CD8-positive, alpha-beta memory T cell (primary cell): ENCODE results near the gene TBL2. TPM values are rescaled to one million over a fixed set of nuclear protein-coding genes. Genes with fewer than 3 reads are reported as not detected.
"Not testable (repeated sequence)": the region's sequence is repeated elsewhere in the genome, so short reads cannot be mapped to it uniquely, and the experiment has no call there.

Source experiments
- CTCF ChIA-PET: fragments of 350-600 bp; sonication (Branson Sonifier 250); formaldehyde crosslinking; loops from one replicate; lab custom pipeline; 2021; ENCODE audit warnings: antibody characterized with exemption; lab: Charles Lee
- POLR2A ChIA-PET: fragments of 350-600 bp; sonication (Branson Sonifier 250); formaldehyde crosslinking; loops from one replicate; lab custom pipeline; 2021; ENCODE audit warnings: antibody characterized with exemption; lab: Charles Lee
- DNase-seq, 5 donors: peaks; one replicate each; pipeline versions ENCODE4 v3.0.0 to v3.0.0-alpha.2; 2020 to 2022; ENCODE audit warnings: mixed read lengths in 1 of 5
- H3K27ac ChIP-seq: one replicate; pipeline ENCODE4 v1.7.0; 2013; ENCODE audit warnings: low read depth, mild to moderate bottlenecking, low read length, moderate library complexity
- H3K27me3 ChIP-seq: 2 replicates; pipeline ENCODE4 v1.7.0; 2013; ENCODE audit warnings: low read length, mild to moderate bottlenecking; ENCODE audit not compliant: insufficient read depth, poor library complexity, severe bottlenecking
- H3K36me3 ChIP-seq: 2 replicates; pipeline ENCODE4 v1.7.0; 2013; ENCODE audit warnings: mild to moderate bottlenecking, low read length, moderate library complexity; ENCODE audit not compliant: insufficient read depth
- H3K4me1 ChIP-seq: 2 replicates; pipeline ENCODE4 v1.7.0; 2013; ENCODE audit warnings: mild to moderate bottlenecking, low read length, moderate library complexity; ENCODE audit not compliant: insufficient read depth
- H3K4me3 ChIP-seq: 2 replicates; pipeline ENCODE4 v1.7.0; 2013; ENCODE audit warnings: mild to moderate bottlenecking, low read length
- H3K9me3 ChIP-seq: 2 replicates; pipeline ENCODE4 v1.7.0; 2013; ENCODE audit warnings: mild to moderate bottlenecking, low read length
- H3K27ac Mint-ChIP-seq, 8 donors: one replicate each; pipeline ENCODE4 v1.8.0; 2020 to 2021; ENCODE audit warnings: mixed read lengths in 8 of 8, mild to moderate bottlenecking in 6 of 8, inconsistent platforms in 3 of 8, moderate library complexity in 3 of 8
- H3K27me3 Mint-ChIP-seq, 2 donors: one replicate each; pipeline ENCODE4 v1.8.0; 2020 to 2021; ENCODE audit warnings: mixed read lengths in 2 of 2, mild to moderate bottlenecking in 1 of 2, moderate library complexity in 1 of 2
- H3K36me3 Mint-ChIP-seq, 3 donors: one replicate each; pipeline ENCODE4 v1.8.0; 2020 to 2021; ENCODE audit warnings: mixed read lengths in 3 of 3, inconsistent platforms in 1 of 3, mild to moderate bottlenecking in 1 of 3
- H3K4me1 Mint-ChIP-seq, 3 donors: one replicate each; pipeline ENCODE4 v1.8.0; 2020 to 2021; ENCODE audit warnings: mixed read lengths in 3 of 3, inconsistent platforms in 1 of 3, mild to moderate bottlenecking in 1 of 3
- H3K4me3 Mint-ChIP-seq, 7 donors: one replicate each; pipeline ENCODE4 v1.8.0; 2020 to 2021; ENCODE audit warnings: mixed read lengths in 7 of 7, mild to moderate bottlenecking in 6 of 7, moderate library complexity in 4 of 7, inconsistent platforms in 2 of 7
- H3K9me3 Mint-ChIP-seq, 5 donors: one replicate each; pipeline ENCODE4 v1.8.0; 2020 to 2022; ENCODE audit warnings: mixed read lengths in 5 of 5, mild to moderate bottlenecking in 3 of 5, moderate library complexity in 2 of 5, inconsistent platforms in 1 of 5
- polyA plus RNA-seq: library from polyadenylated mRNA; unstranded; fragments of 300-500 nt; fragmentation: Illumina TruSeq; gene quantifications from one replicate; pipeline ENCODE4 v1.2.3, GENCODE V29; 2021
- total RNA-seq, 2 experiments: library from RNA; stranded (reverse); gene quantifications; one replicate each; pipeline ENCODE4 v1.2.3, GENCODE V29; 2021

The TBL2 gene
- total and polyA plus RNA-seq, 3 experiments from 2014 or later, result 17.0 to 31.3 (median 29.1) TPM

DNA sequence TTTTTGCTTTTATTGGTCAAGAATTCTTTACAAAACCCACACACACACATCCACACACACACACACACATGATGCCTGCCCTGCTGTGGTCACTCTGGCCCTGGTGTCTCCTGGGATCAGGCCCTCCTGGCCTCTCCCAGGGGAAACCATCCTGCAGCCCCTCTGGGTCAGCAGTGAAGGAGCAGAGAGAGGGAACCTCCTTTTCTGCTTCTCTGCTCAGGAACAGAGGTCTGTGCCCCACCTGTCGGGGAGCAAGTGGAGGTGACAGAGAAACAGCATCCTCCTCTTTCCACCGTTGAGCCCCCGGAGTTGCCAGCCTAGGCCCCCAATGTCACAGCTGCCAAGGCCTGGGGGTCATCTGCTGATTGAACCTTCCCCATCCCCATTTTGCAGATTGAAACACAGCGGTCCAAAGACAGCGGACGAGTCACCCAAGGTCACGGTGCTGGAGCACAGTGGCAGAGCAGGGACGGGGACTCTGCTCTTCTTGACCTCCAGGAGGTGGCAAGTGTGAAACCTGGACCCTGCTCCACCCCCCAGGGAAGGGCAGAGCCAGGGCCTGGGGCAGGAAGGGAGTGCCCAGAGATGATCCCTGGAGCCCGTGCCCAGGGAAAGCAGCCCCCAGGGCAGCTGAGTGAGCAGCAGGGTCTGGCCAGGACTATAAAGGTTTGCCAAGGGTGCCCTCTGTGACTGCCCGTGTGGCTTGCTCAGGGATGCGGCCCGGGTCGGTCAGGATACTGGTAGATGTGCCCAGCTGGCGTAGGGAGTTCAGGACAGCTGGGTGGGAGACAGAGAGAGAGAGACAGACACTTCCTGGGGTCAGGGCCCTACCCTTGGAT lies 15.0 kb upstream of the TBL2 start:
- Mint-ChIP-seq H3K9me3 (no peaks in the 10 kb centered on the region), H3K4me1 (no peaks in the 10 kb centered on the region), H3K4me3 (no peak overlapping the region), H3K27ac (peak overlapping the region in 3 of 8 donors; percentile 12 to 43 (median 18)), H3K27me3 (peaks cover 11 to 18% of the 10 kb centered on the region in 2 donors), H3K36me3 (no peaks in the 10 kb centered on the region)
- H3K36me3 ChIP-seq, result no peaks in the 10 kb centered on the region
- no peak for DNase-seq
- ChIA-PET POLR2A (interaction anchor here (0.6 kb wide), 1 partner anchor 28 kb away, joined by 3 read pairs; no protein-coding TSS in a partner anchor), CTCF (interaction anchor here (1.4 to 1.8 kb wide), 2 partner anchors 11 to 14 kb away, joined by 3 to 4 read pairs; no protein-coding TSS in a partner anchor)
- H3K9me3 ChIP-seq, result no peaks in the 10 kb centered on the region
- no peaks in the 10 kb centered on the region for H3K27me3 ChIP-seq
- no peak overlapping the region for H3K4me3 ChIP-seq
- no peak overlapping the region for H3K27ac ChIP-seq
- no peaks in the 10 kb centered on the region for H3K4me1 ChIP-seq

DNA sequence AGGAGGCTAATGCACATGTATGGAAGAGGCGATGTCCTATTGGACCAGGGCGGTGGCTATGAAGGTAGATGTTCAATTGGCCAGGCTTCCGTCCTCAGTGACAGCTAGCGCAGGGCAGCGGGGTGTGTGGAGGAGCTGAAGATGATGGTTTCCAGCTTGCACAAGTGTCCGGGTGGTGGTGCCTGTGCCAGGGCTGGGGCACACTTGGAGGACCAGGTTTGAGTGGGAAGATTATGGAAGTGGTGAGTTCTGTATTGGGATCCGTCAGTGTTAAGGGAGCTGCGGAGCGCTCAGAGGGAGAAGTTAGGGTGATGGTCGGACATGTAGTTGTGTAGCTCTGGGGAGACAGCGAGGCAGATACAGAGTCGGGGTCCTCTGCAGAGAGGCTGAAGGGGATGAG lies 8.5 kb upstream of the TBL2 start:
- H3K9me3 Mint-ChIP-seq, result no peaks in the 10 kb centered on the region
- no peaks in the 10 kb centered on the region for H3K9me3 ChIP-seq
- no peak overlapping the region for H3K27ac ChIP-seq
- ChIA-PET POLR2A (interaction anchor here (0.6 kb wide), 1 partner anchor 89 kb away, joined by 4 read pairs; no protein-coding TSS in a partner anchor), CTCF (interaction anchor here (1.3 to 1.6 kb wide), 2 partner anchors 88 to 148 kb away, joined by 3 to 8 read pairs; no protein-coding TSS in a partner anchor)
- H3K4me1 ChIP-seq, result no peaks in the 10 kb centered on the region
- no peak overlapping the region for H3K4me3 Mint-ChIP-seq
- H3K27ac Mint-ChIP-seq, result peak overlapping the region in 3 of 8 donors; percentile 4 to 30 (median 21)
- H3K36me3 ChIP-seq, result no peaks in the 10 kb centered on the region
- peaks cover 4 to 5% (median 5%) of the 10 kb centered on the region in 3 donors for H3K4me1 Mint-ChIP-seq
- peak in 1 of 5 donors; percentile 28 for DNase-seq
- H3K27me3 Mint-ChIP-seq, result peaks cover 0 to 4% of the 10 kb centered on the region in 2 donors
- H3K27me3 ChIP-seq, result no peaks in the 10 kb centered on the region
- no peaks in the 10 kb centered on the region for H3K36me3 Mint-ChIP-seq
- no peak overlapping the region for H3K4me3 ChIP-seq

GRCh38 chr7:73585196-73585595 lies 6.8 kb upstream of the TBL2 start:
- no peaks in the 10 kb centered on the region for H3K9me3 Mint-ChIP-seq
- H3K27ac Mint-ChIP-seq, result no peak overlapping the region
- no peak overlapping the region for H3K4me3 Mint-ChIP-seq
- no peak for DNase-seq
- H3K27ac ChIP-seq, result no peak overlapping the region
- no peak overlapping the region for H3K4me3 ChIP-seq
- H3K27me3 Mint-ChIP-seq, result peaks cover 0 to 2% of the 10 kb centered on the region in 2 donors
- H3K4me1 ChIP-seq, result no peaks in the 10 kb centered on the region
- H3K4me1 Mint-ChIP-seq, result peaks cover 4 to 5% (median 5%) of the 10 kb centered on the region in 3 donors
- H3K9me3 ChIP-seq, result no peaks in the 10 kb centered on the region
- H3K36me3 ChIP-seq, result no peaks in the 10 kb centered on the region
- POLR2A ChIA-PET, result no interaction called here
- CTCF ChIA-PET, result interaction anchor here (0.7 to 3.8 kb wide), 4 partner anchors 17 to 149 kb away, joined by 4 to 12 read pairs (median 4); no protein-coding TSS in a partner anchor
- H3K27me3 ChIP-seq, result no peaks in the 10 kb centered on the region
- no peaks in the 10 kb centered on the region for H3K36me3 Mint-ChIP-seq

GRCh38 chr7:73582664-73583202 lies 4.4 kb upstream of the TBL2 start:
- H3K4me1 Mint-ChIP-seq, result peaks cover 11 to 17% (median 17%) of the 10 kb centered on the region in 3 donors
- CTCF ChIA-PET, result interaction anchor here (3.8 kb wide), 1 partner anchor 24 kb away, joined by 12 read pairs; no protein-coding TSS in a partner anchor

GRCh38 chr7:73581006-73581405 lies 2.6 kb upstream of the TBL2 start:
- H3K4me3 Mint-ChIP-seq, H3K9me3 Mint-ChIP-seq, H3K36me3 ChIP-seq, H3K27me3 Mint-ChIP-seq, H3K4me3 ChIP-seq, H3K27me3 ChIP-seq, H3K27ac ChIP-seq, H3K9me3 ChIP-seq, POLR2A ChIA-PET, H3K27ac Mint-ChIP-seq, DNase-seq: not testable (repeated sequence)
- Mint-ChIP-seq H3K36me3 (peaks cover 0 to 11% (median 1%) of the 10 kb centered on the region in 3 donors), H3K4me1 (peaks cover 15 to 29% (median 29%) of the 10 kb centered on the region in 3 donors)
- H3K4me1 ChIP-seq, result peaks cover 22% of the 10 kb centered on the region
- CTCF ChIA-PET, result interaction anchor here (1.2 kb wide), 1 partner anchor 26 kb away, joined by 3 read pairs; no protein-coding TSS in a partner anchor

More at GRCh38 chr7:73582664-73583202, 4.4 kb upstream of the TBL2 start:
- Mint-ChIP-seq H3K4me3 (no peak overlapping the region), H3K36me3 (peaks cover 0 to 7% (median 0%) of the 10 kb centered on the region in 3 donors), H3K27me3 (no peaks in the 10 kb centered on the region), H3K27ac (no peak overlapping the region), H3K9me3 (no peaks in the 10 kb centered on the region)
- H3K9me3 ChIP-seq, result no peaks in the 10 kb centered on the region
- no peaks in the 10 kb centered on the region for H3K36me3 ChIP-seq
- no peak overlapping the region for H3K27ac ChIP-seq
- H3K4me3 ChIP-seq, result no peak overlapping the region
- no peaks in the 10 kb centered on the region for H3K27me3 ChIP-seq
- POLR2A ChIA-PET, result no interaction called here
- no peak for DNase-seq
- H3K4me1 ChIP-seq, result peaks cover 8% of the 10 kb centered on the region

DNA sequence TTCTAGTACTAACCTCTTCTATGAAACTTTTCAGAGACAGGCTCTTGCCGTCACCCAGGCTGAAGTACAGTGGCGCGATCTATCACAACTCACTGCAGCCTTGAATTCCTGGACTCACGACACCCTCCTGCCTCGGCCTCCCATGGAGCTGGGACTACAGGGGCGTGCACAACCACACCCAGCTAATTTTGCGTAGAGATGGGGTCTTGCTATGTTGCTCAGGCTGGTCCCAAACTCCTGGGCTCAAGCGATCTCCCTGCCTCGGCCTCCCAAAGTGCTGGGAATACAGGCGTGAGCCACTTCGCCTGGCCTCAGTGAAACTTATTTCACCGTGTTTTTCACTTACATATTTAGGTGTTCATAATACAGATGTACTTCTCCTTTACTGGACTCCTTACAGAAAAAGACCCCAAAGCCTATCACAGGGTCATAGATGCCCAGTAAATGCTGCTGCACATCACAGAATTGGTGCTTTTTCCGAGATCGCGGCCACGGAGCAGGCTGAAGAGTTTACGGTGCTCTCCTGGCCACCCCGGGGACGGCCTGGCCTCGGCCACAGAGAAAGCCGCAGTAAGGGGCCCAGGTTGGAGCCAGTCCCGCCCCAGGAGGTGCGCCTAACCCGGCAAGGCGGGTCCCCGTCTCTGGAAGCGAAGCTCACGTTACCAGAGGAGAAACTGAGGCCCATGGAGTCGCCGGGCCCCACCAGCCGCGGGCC lies 595 bp downstream of the TBL2 start:
- peaks cover 17 to 40% (median 35%) of the 10 kb centered on the region in 3 donors for H3K4me1 Mint-ChIP-seq
- peaks cover 21% of the 10 kb centered on the region for H3K36me3 ChIP-seq
- peaks cover 22% of the 10 kb centered on the region for H3K4me1 ChIP-seq
- H3K4me3 ChIP-seq, result peak overlapping the region; percentile 89
- peak overlapping the region; percentile 86 to 98 (median 93) for H3K4me3 Mint-ChIP-seq
- ChIA-PET CTCF (interaction anchor here (0.7 to 1.7 kb wide), 10 partner anchors 11 to 157 kb away, joined by 3 to 6 read pairs (median 3); partner anchors contain the start of gene BAZ1B), POLR2A (interaction anchor here (0.5 to 2.4 kb wide), 11 partner anchors 19 to 161 kb away, joined by 3 to 34 read pairs (median 4); partner anchors contain the start of genes ABHD11, BAZ1B and BCL7B)
- peaks cover 0 to 31% (median 5%) of the 10 kb centered on the region in 3 donors for H3K36me3 Mint-ChIP-seq
- peak overlapping the region; percentile 91 for H3K27ac ChIP-seq
- no peak for DNase-seq
- H3K9me3 Mint-ChIP-seq, result no peaks in the 10 kb centered on the region
- no peaks in the 10 kb centered on the region for H3K27me3 Mint-ChIP-seq
- H3K27ac Mint-ChIP-seq, result peak overlapping the region; percentile 66 to 95 (median 87)
- no peaks in the 10 kb centered on the region for H3K9me3 ChIP-seq
- H3K27me3 ChIP-seq, result no peaks in the 10 kb centered on the region

DNA sequence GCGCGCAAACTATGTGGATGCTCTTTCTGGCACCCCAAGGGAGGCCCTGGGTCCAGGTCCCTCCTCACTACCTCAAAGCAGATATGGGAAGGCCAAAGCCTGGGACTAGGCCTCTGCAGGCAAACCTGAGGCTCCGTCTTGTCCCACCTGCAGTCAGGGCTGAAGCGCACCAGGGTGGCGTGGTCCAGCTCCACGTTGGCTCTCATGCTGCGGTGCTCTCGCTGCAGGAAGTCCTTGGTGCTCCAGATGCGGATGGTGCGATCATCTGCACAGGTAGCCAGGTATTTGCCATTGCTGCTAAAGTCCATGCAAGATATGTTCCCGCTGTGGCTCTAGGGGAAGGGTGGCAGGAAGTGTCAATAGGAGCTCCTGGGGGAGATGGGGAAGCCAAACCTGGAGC lies 4.6 kb downstream of the TBL2 start:
- peaks cover 15 to 35% (median 30%) of the 10 kb centered on the region in 3 donors for H3K4me1 Mint-ChIP-seq
- H3K27me3 ChIP-seq, result no peaks in the 10 kb centered on the region
- POLR2A ChIA-PET, result no interaction called here

More for the DNA sequence above, 4.6 kb downstream of the TBL2 start:
- Histone ChIP-seq H3K4me1 (peaks cover 17% of the 10 kb centered on the region), H3K9me3 (no peaks in the 10 kb centered on the region), H3K36me3 (peaks cover 37% of the 10 kb centered on the region), H3K4me3 (no peak overlapping the region), H3K27ac (no peak overlapping the region)
- Mint-ChIP-seq H3K27me3 (no peaks in the 10 kb centered on the region), H3K9me3 (no peaks in the 10 kb centered on the region), H3K36me3 (peaks cover 0 to 64% (median 7%) of the 10 kb centered on the region in 3 donors), H3K4me3 (no peak overlapping the region), H3K27ac (peak overlapping the region in 2 of 8 donors; percentile 29 to 50)
- DNase-seq, result no peak
- CTCF ChIA-PET, result no interaction called here
